IMR-90 (cell line): ENCODE data around the gene FOXC1. TPM values are rescaled to one million over a fixed set of nuclear protein-coding genes. Genes with fewer than 3 reads are reported as not detected.

Experiments
- ATAC-seq: fragments of 200-7000 bp; cut with Tn5 transposase; 2 replicates; pipeline ENCODE4 v1.9.1; 2020; ENCODE audit warnings: low read depth, mild to moderate bottlenecking, moderate library complexity
- BruUV-seq: library from RNA; stranded (reverse); fragments of 400-500 nt; replicated peaks from 2 replicates; lab custom pipeline; 2021; lab: Mats Ljungman, UMichigan
- CTCF ChIA-PET: fragments of 300-600 bp; formaldehyde crosslinking; extraction: SDS; loops from one replicate; lab custom pipeline; 2021; ENCODE audit warnings: antibody characterized with exemption; lab: Yijun Ruan, JAX
- POLR2A ChIA-PET: fragments of 300-600 bp; sonication (Branson Sonifier 250); formaldehyde crosslinking; loops from one replicate; lab custom pipeline; 2022; ENCODE audit warnings: antibody characterized with exemption; ENCODE audit not compliant: unreplicated experiment; lab: Charles Lee
- DNase-seq: peaks from one replicate; pipeline ENCODE4 v3.0.0; 2013
- H2AFZ ChIP-seq: replicated peaks from 2 replicates; pipeline ENCODE3; 2013; ENCODE audit warnings: low read length, mild to moderate bottlenecking; ENCODE audit not compliant: poor library complexity
- H2AK5ac ChIP-seq: 2 replicates; pipeline ENCODE4 v1.6.1; 2013; ENCODE audit warnings: low read depth, low read length, inconsistent platforms
- H2AK9ac ChIP-seq: replicated peaks from 2 replicates; pipeline ENCODE3; 2013; ENCODE audit warnings: mild to moderate bottlenecking, low read depth, low read length, moderate library complexity; ENCODE audit not compliant: poor library complexity
- H2BK120ac ChIP-seq: 2 replicates; pipeline ENCODE4 v1.6.1; 2013; ENCODE audit warnings: low read depth, low read length, inconsistent platforms
- H2BK15ac ChIP-seq: 3 replicates; pipeline ENCODE4 v1.6.1; 2013; ENCODE audit warnings: low read depth, low read length, inconsistent platforms
- H2BK20ac ChIP-seq: 2 replicates; pipeline ENCODE4 v1.6.1; 2013; ENCODE audit warnings: low read depth, mild to moderate bottlenecking, inconsistent platforms, low read length, moderate library complexity
- H2BK5ac ChIP-seq: 2 replicates; pipeline ENCODE4 v1.6.1; 2013; ENCODE audit warnings: mild to moderate bottlenecking, low read depth, low read length, inconsistent platforms; ENCODE audit not compliant: poor library complexity, severe bottlenecking
- H3K14ac ChIP-seq: replicated peaks from 2 replicates; pipeline ENCODE4 v1.6.1; 2013; ENCODE audit warnings: low read depth, low read length, inconsistent platforms
- H3K18ac ChIP-seq: 2 replicates; pipeline ENCODE4 v1.6.1; 2013; ENCODE audit warnings: low read depth, low read length, control low read depth
- H3K23ac ChIP-seq: 2 replicates; pipeline ENCODE4 v1.6.1; 2013; ENCODE audit warnings: low read depth, low read length, inconsistent platforms
- H3K27ac ChIP-seq: 2 replicates; pipeline ENCODE4 v1.5.1; 2013; ENCODE audit warnings: mild to moderate bottlenecking, control low read depth, low read length; ENCODE audit not compliant: insufficient read depth
- H3K27me3 ChIP-seq: 2 replicates; pipeline ENCODE4 v1.6.1; 2013; ENCODE audit warnings: low read length; ENCODE audit not compliant: control insufficient read depth, insufficient read depth
- H3K36me3 ChIP-seq: 2 replicates; pipeline ENCODE4 v1.6.1; 2013; ENCODE audit warnings: low read length, mixed read lengths; ENCODE audit not compliant: control insufficient read depth, insufficient read depth
- H3K4ac ChIP-seq: 2 replicates; pipeline ENCODE4 v1.6.1; 2013; ENCODE audit warnings: low read depth, low read length, inconsistent platforms
- H3K4me1 ChIP-seq: 2 replicates; pipeline ENCODE4 v1.6.1; 2013; ENCODE audit warnings: low read length, mixed read lengths; ENCODE audit not compliant: control insufficient read depth, insufficient read depth
- H3K4me2 ChIP-seq: 2 replicates; pipeline ENCODE4 v1.6.1; 2013; ENCODE audit warnings: low read depth, mild to moderate bottlenecking, control low read depth, low read length, moderate library complexity
- H3K4me3 ChIP-seq: 2 replicates; pipeline ENCODE4 v1.5.1; 2013; ENCODE audit warnings: low read depth, mild to moderate bottlenecking, control low read depth, low read length, moderate library complexity; ENCODE audit not compliant: insufficient read depth
- H3K56ac ChIP-seq: 2 replicates; pipeline ENCODE4 v1.6.1; 2013; ENCODE audit warnings: low read length, inconsistent platforms; ENCODE audit not compliant: insufficient read depth; ENCODE audit errors: extremely low read depth
- H3K79me1 ChIP-seq, 2 experiments: 2 replicates each; pipeline ENCODE4 v1.6.1; 2013; ENCODE audit warnings: low read length in 2 of 2, inconsistent platforms in 1 of 2, low read depth in 1 of 2
- H3K9ac ChIP-seq: 2 replicates; pipeline ENCODE4 v1.6.1; 2013; ENCODE audit warnings: low read depth, low read length, control low read depth
- H3K9me1 ChIP-seq: 2 replicates; pipeline ENCODE4 v1.6.1; 2013; ENCODE audit warnings: low read length, inconsistent platforms; ENCODE audit not compliant: insufficient read depth
- H3K9me3 ChIP-seq: 2 replicates; pipeline ENCODE4 v1.6.1; 2013; ENCODE audit warnings: low read length; ENCODE audit not compliant: control insufficient read depth, insufficient read depth
- H4K20me1 ChIP-seq: 2 replicates; pipeline ENCODE4 v1.6.1; 2013; ENCODE audit warnings: low read length, inconsistent platforms; ENCODE audit not compliant: insufficient read depth
- H4K5ac ChIP-seq: 2 replicates; pipeline ENCODE4 v1.6.1; 2013; ENCODE audit warnings: mild to moderate bottlenecking, low read depth, low read length, control low read depth
- H4K8ac ChIP-seq, 2 experiments: 2 replicates each; pipeline ENCODE4 v1.6.1; 2013; ENCODE audit warnings: low read depth in 2 of 2, low read length in 2 of 2, control low read depth in 1 of 2, inconsistent platforms in 1 of 2
- H4K91ac ChIP-seq: 2 replicates; pipeline ENCODE4 v1.6.1; 2013; ENCODE audit warnings: low read depth, low read length, inconsistent platforms; ENCODE audit not compliant: insufficient read depth
- CHD1 ChIP-seq: IDR thresholded peaks from 2 replicates; pipeline ENCODE4 v1.6.1; 2012; ENCODE audit warnings: low read depth, low read length, improper control_type of control experiment
- MAZ ChIP-seq: IDR thresholded peaks from 2 replicates; pipeline ENCODE4 v1.6.1; 2012; ENCODE audit warnings: low read depth, mild to moderate bottlenecking, low read length, improper control_type of control experiment, moderate library complexity, borderline replicate concordance
- MXI1 ChIP-seq: IDR thresholded peaks from 2 replicates; pipeline ENCODE4 v1.6.1; 2012; ENCODE audit warnings: low read depth, mild to moderate bottlenecking, low read length, moderate library complexity, borderline replicate concordance
- POLR2A ChIP-seq: IDR thresholded peaks from 2 replicates; pipeline ENCODE4 v1.6.1; 2012; ENCODE audit warnings: mild to moderate bottlenecking, low read depth, low read length
- RCOR1 ChIP-seq: IDR thresholded peaks from 2 replicates; pipeline ENCODE4 v1.6.1; 2012; ENCODE audit warnings: mild to moderate bottlenecking, low read length, improper control_type of control experiment; ENCODE audit not compliant: insufficient replicate concordance
- SMC3 ChIP-seq: fragments of 150-350 bp; IDR thresholded peaks from 2 replicates; pipeline ENCODE4 v1.6.1; 2016; ENCODE audit warnings: low read depth, mild to moderate bottlenecking, antibody characterized with exemption, low read length, moderate library complexity
- WGBS, 2 experiments: methylation state at CpG; one replicate each; pipeline versions ENCODE4 v1.1.5 to v1.1.7; 2013; ENCODE audit warnings: missing lambda C conversion rate in 2 of 2; ENCODE audit not compliant: insufficient read length in 1 of 2; ENCODE audit errors: extremely low coverage in 2 of 2; 5-methylcytosine and 5-hydroxymethylcytosine counted together
- dilution Hi-C: fragments of 300-500 bp; cut with HindIII; formaldehyde crosslinking; loops from one replicate; pipeline ENCODE4 v1.14.3; 2018; ENCODE audit warnings: low sequenced_read_pairs; ENCODE audit not compliant: unreplicated experiment
- in situ Hi-C: fragments of 300-500 bp; cut with MboI; formaldehyde crosslinking; loops from 3 replicates; pipeline ENCODE4 v1.14.3; 2019; ENCODE audit warnings: low sequenced_read_pairs, inconsistent platforms, mixed read lengths
- intact Hi-C: fragments of 100-400 bp; cut with micrococcal nuclease; formaldehyde crosslinking; loops from 2 replicates; pipeline ENCODE4 v1.10.0; 2022
- polyA plus RNA-seq, 3 experiments: library from polyadenylated mRNA; depleted of rRNA; stranded (reverse); fragments of >200 nt; gene quantifications; 2 replicates each; pipeline ENCODE4 v1.2.3, GENCODE V29; 2012; ENCODE audit warnings: low replicate concordance in 1 of 3
- total RNA-seq: library from RNA; depleted of rRNA; stranded (reverse); fragments of >200 nt; gene quantifications from 2 replicates; pipeline ENCODE4 v1.2.3, GENCODE V29; 2012

Gene FOXC1
- total and polyA plus RNA-seq, 2 of the 4 experiments (the other 2 are of a cell fraction): 1.3 to 4.0 TPM

GRCh38 chr6:1577896-1578745 is 31.6 kb upstream of the FOXC1 start:
- no TSS peak for BruUV-seq

More at GRCh38 chr6:1577896-1578745, 31.6 kb upstream of the FOXC1 start:
- peaks cover 2% of the 10 kb centered on the region; the same call in 1 of the 2 replicates for H3K4me1 ChIP-seq
- no peak overlapping the region for H4K91ac ChIP-seq
- peaks cover 2% of the 10 kb centered on the region for H3K27me3 ChIP-seq
- no peak overlapping the region for H3K4me2 ChIP-seq
- CTCF ChIA-PET: interaction anchor here (0.5 kb wide), 1 partner anchor 1128 kb away, joined by 3 read pairs; no protein-coding TSS in a partner anchor
- H4K5ac ChIP-seq: no peak overlapping the region
- H3K9ac ChIP-seq: no peak overlapping the region
- H3K4ac ChIP-seq: no peak overlapping the region
- DNase-seq: no peak
- no peak overlapping the region for H3K56ac ChIP-seq
- H3K18ac ChIP-seq: no peak overlapping the region
- no peaks in the 10 kb centered on the region for H3K79me1 ChIP-seq
- TF ChIP-seq CHD1: no peak
- TF ChIP-seq MXI1: no peak
- TF ChIP-seq MAZ: no peak
- TF ChIP-seq SMC3: no peak
- TF ChIP-seq POLR2A: no peak
- no peak for TF ChIP-seq RCOR1
- ATAC-seq: no peak
- no peaks in the 10 kb centered on the region for H3K36me3 ChIP-seq
- in situ Hi-C loops (no loop called here), dilution Hi-C loops (no loop called here), intact Hi-C loops (no loop called here)
- 93% methylated on average over 5 of the region's 19 CpGs; no CpG with 5 or more reads in 1 of the 2 experiments for WGBS, 2 experiments
- H2BK15ac ChIP-seq: no peak overlapping the region
- H3K27ac ChIP-seq: no peak overlapping the region
- POLR2A ChIA-PET: no interaction called here
- H2BK5ac ChIP-seq: no peak overlapping the region
- no peaks in the 10 kb centered on the region for H3K9me3 ChIP-seq
- no peak overlapping the region for H3K23ac ChIP-seq
- no peak overlapping the region for H3K4me3 ChIP-seq
- H3K9me1 ChIP-seq: no peaks in the 10 kb centered on the region; the same call in 1 of the 2 replicates
- H4K20me1 ChIP-seq: no peaks in the 10 kb centered on the region
- no peak overlapping the region for H2AK9ac ChIP-seq
- no peak overlapping the region for H2BK20ac ChIP-seq
- H2AFZ ChIP-seq: no peak overlapping the region
- H3K14ac ChIP-seq: no peak overlapping the region
- no peak overlapping the region for H2AK5ac ChIP-seq
- H4K8ac ChIP-seq: no peak overlapping the region
- H2BK120ac ChIP-seq: no peak overlapping the region
